Measurements from ENCODE around the gene MPP1.

GRCh38 chrX:154737136-154737535 lies 68.1 kb downstream of the MPP1 start:
- TF ChIP-seq CTCF (IDR thresholded peaks at IDR 0.05) (no peak), ZFX (IDR thresholded peaks at IDR 0.05; ENCODE audit: borderline replicate concordance) (no peak)
